Measurements from ENCODE around the gene RIN1. TPM values are rescaled to one million over a fixed set of nuclear protein-coding genes. Genes with fewer than 3 reads are reported as not detected.

RIN1 gene
- total RNA-seq, 4 donors from 2014 or later: 8.8 to 43.8 (median 14.4) TPM

GRCh38 chr11:66287889-66288670, 48.2 kb downstream of the RIN1 start:
- TF ChIP-seq POLR2AphosphoS5 (IDR thresholded peaks at IDR 0.05) (no peak), EP300 (IDR thresholded peaks at IDR 0.05; ENCODE audit: low read depth) (no peak), CTCF (IDR thresholded peaks at IDR 0.05) (no peak), POLR2A (IDR thresholded peaks at IDR 0.05) (no peak)
- Histone ChIP-seq H3K36me3 (no peaks in the 10 kb centered on the region), H3K27me3 (peaks cover 24% of the 10 kb centered on the region), H3K27ac (peak overlapping the region; percentile 92 to 97 (median 93)), H3K4me1 (peaks cover 19 to 38% (median 29%) of the 10 kb centered on the region in 4 donors), H3K4me3 (peak overlapping the region; percentile 72 to 98 (median 78)), H3K9me3 (no peaks in the 10 kb centered on the region)
- DNase-seq: no peak
- intact Hi-C loops (cut with DNase I; ENCODE audit: low total_unique reads) (loop anchor here (10.0 kb wide), 1 partner anchor 63 kb away; no protein-coding TSS in a partner anchor), in situ Hi-C loops (cut with MboI; ENCODE audit: low pct_ligation_motif_present in 1 of 4, low pct_unique_long_range_greater_than_20kb in 1 of 4, low sequenced_read_pairs in 3 of 4) (loop anchor here in 1 of 4 donors (10.0 kb wide), 1 partner anchor 63 kb away; no protein-coding TSS in a partner anchor)
- WGBS, 2 donors (ENCODE audit: low coverage in 1 of 2): 45% methylated on average over 18 of the region's 20 CpGs; no CpG with 5 or more reads in 1 of the 2 donors

DNA sequence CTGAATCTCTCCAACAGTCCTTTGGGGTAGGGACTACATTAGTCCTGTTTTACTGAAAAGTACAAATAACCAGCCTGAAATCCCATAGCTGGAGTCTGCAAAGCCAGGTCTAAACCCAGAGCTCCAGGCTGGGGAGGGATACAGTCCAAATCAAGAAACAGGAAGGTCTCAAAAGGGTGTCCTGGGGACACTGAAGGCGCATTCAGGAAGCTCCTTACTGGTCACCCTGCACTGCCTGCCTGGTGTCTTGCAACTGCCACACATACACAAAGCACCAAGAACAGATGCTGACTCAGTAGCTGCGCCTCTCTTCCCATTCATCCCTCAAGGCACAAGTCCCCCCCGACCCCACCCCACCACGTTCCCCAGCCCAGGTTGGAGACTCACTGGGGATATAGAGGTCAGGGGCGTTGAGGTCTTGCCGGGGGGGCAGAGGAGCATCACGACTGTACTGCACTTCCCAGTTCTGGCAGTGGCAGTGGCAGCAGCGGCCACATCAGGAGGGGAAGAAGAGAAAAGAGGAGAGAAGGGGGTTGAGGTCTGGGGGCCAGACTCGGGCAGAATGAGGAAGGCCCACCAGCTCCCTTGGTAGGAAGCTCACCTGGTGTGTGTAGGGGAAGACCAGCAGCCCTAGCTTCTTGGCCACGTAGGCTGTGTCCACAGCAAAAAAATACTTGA, 48.9 kb downstream of the RIN1 start:
- no peak overlapping the region for H3K4me3 ChIP-seq
- H3K27ac ChIP-seq: no peak overlapping the region
- in situ Hi-C loops (cut with MboI; ENCODE audit: low pct_ligation_motif_present in 1 of 4, low pct_unique_long_range_greater_than_20kb in 1 of 4, low sequenced_read_pairs in 3 of 4): loop anchor here in 1 of 4 donors (10.0 kb wide), 1 partner anchor 63 kb away; no protein-coding TSS in a partner anchor
- TF ChIP-seq EP300 (IDR thresholded peaks at IDR 0.05; ENCODE audit: low read depth): no peak
- TF ChIP-seq POLR2A (IDR thresholded peaks at IDR 0.05): no peak
- no peak for TF ChIP-seq CTCF (IDR thresholded peaks at IDR 0.05)
- no peak for TF ChIP-seq POLR2AphosphoS5 (IDR thresholded peaks at IDR 0.05)
- no peaks in the 10 kb centered on the region for H3K9me3 ChIP-seq
- peaks cover 16% of the 10 kb centered on the region for H3K27me3 ChIP-seq
- H3K4me1 ChIP-seq: peaks cover 24 to 41% (median 33%) of the 10 kb centered on the region in 4 donors
- no peaks in the 10 kb centered on the region for H3K36me3 ChIP-seq
- intact Hi-C loops (cut with DNase I; ENCODE audit: low total_unique reads): loop anchor here (10.0 kb wide), 1 partner anchor 63 kb away; no protein-coding TSS in a partner anchor
- WGBS, 2 donors (ENCODE audit: low coverage in 1 of 2): 76 to 100% methylated on average over 1 to 10 of the region's 10 CpGs
- no peak for DNase-seq

GRCh38 chr11:66286699-66287098, 49.5 kb downstream of the RIN1 start:
- H3K9me3 ChIP-seq: no peaks in the 10 kb centered on the region
- in situ Hi-C loops (cut with MboI; ENCODE audit: low pct_ligation_motif_present in 1 of 4, low pct_unique_long_range_greater_than_20kb in 1 of 4, low sequenced_read_pairs in 3 of 4) (loop anchor here in 1 of 4 donors (10.0 kb wide), 1 partner anchor 62 kb away; no protein-coding TSS in a partner anchor), intact Hi-C loops (cut with DNase I; ENCODE audit: low total_unique reads) (loop anchor here (10.0 kb wide), 1 partner anchor 62 kb away; no protein-coding TSS in a partner anchor)
- peaks cover 23 to 38% (median 29%) of the 10 kb centered on the region in 4 donors for H3K4me1 ChIP-seq
- H3K4me3 ChIP-seq: no peak overlapping the region
- no peaks in the 10 kb centered on the region for H3K36me3 ChIP-seq
- peaks cover 10% of the 10 kb centered on the region for H3K27me3 ChIP-seq
- no peak for TF ChIP-seq EP300 (IDR thresholded peaks at IDR 0.05; ENCODE audit: low read depth)
- no peak for TF ChIP-seq CTCF (IDR thresholded peaks at IDR 0.05)
- TF ChIP-seq POLR2A (IDR thresholded peaks at IDR 0.05): no peak
- TF ChIP-seq POLR2AphosphoS5 (IDR thresholded peaks at IDR 0.05): no peak
- WGBS, 2 donors (ENCODE audit: low coverage in 1 of 2): 90% methylated on average over 5 of the region's 5 CpGs; no CpG with 5 or more reads in 1 of the 2 donors
- DNase-seq: no peak
- H3K27ac ChIP-seq: no peak overlapping the region

Data from transverse colon (tissue), 4 donors.